Measurements from ENCODE around the gene ZFP90. TPM values are rescaled to one million over a fixed set of nuclear protein-coding genes. Genes with fewer than 3 reads are reported as not detected.

The ZFP90 gene
- total RNA-seq, 4 donors from 2014 or later = 8.2 to 36.6 (median 9.9) TPM

DNA sequence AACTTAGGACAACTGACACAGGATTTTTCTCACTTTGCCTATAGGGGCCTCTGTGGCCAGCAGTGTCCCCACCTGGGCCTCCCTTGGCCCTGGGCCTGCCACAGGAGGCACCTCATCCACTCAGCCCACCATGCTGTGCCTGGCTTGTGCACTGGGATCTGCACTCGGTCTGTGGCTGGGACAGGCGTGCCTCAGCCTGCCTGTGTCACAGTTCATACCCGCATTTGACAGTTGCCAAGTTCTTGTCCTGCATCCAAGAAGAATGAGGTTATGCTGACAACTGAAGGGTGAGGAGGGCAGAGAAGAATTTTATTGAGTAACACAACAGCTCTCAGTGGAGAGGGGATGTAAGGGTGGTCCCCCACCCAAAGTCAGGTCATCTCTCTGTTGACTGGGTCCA is 36.0 kb downstream of the ZFP90 start:
- H3K9me3 ChIP-seq = peaks cover 0 to 29% (median 20%) of the 10 kb centered on the region in 3 donors
- no peak for DNase-seq
- no peak for TF ChIP-seq POLR2A (IDR thresholded peaks at IDR 0.05)
- TF ChIP-seq, protein P1, sequence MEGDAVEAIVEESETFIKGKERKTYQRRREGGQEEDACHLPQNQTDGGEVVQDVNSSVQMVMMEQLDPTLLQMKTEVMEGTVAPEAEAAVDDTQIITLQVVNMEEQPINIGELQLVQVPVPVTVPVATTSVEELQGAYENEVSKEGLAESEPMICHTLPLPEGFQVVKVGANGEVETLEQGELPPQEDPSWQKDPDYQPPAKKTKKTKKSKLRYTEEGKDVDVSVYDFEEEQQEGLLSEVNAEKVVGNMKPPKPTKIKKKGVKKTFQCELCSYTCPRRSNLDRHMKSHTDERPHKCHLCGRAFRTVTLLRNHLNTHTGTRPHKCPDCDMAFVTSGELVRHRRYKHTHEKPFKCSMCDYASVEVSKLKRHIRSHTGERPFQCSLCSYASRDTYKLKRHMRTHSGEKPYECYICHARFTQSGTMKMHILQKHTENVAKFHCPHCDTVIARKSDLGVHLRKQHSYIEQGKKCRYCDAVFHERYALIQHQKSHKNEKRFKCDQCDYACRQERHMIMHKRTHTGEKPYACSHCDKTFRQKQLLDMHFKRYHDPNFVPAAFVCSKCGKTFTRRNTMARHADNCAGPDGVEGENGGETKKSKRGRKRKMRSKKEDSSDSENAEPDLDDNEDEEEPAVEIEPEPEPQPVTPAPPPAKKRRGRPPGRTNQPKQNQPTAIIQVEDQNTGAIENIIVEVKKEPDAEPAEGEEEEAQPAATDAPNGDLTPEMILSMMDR (IDR thresholded peaks at IDR 0.05 in 4 of 5, conservative IDR thresholded peaks at IDR 0.05 in 1 of 5) = no peak
- no peak overlapping the region for H3K27ac ChIP-seq
- no peaks in the 10 kb centered on the region for H3K4me1 ChIP-seq
- no peak for ATAC-seq
- H3K36me3 ChIP-seq = peaks cover 0 to 17% of the 10 kb centered on the region in 2 donors
- intact Hi-C loops (cut with DNase I; ENCODE audit: low total_unique reads) (no loop called here), in situ Hi-C loops (cut with MboI; ENCODE audit: low sequenced_read_pairs in 4 of 4) (no loop called here)
- H3K4me3 ChIP-seq = peak overlapping the region in 1 of 4 donors; percentile 21
- H3K27me3 ChIP-seq = no peaks in the 10 kb centered on the region

DNA sequence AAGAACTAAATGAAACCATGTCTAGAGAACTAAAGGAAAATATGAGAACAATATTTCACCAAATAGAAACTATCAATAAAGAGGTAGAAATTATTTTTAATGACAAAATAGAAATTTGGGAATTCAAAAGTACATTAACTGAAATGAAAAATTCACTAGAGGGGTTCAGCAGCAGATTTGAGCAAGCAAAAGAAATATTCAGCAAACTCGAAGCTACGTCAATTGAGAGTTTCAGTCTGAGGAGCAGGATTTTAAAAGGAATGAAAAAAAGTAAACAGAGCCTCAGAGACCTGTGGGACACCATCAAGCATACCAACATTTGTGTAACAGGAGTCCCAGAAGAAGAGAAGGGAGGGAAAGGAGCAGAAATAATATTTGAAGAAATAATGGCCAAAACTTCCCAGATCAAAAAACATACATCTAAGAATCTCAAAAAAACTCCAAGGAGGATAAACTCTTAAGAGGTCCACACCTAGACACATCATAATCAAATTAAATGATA is 38.3 kb downstream of the ZFP90 start:
- no peak for ATAC-seq

DNA sequence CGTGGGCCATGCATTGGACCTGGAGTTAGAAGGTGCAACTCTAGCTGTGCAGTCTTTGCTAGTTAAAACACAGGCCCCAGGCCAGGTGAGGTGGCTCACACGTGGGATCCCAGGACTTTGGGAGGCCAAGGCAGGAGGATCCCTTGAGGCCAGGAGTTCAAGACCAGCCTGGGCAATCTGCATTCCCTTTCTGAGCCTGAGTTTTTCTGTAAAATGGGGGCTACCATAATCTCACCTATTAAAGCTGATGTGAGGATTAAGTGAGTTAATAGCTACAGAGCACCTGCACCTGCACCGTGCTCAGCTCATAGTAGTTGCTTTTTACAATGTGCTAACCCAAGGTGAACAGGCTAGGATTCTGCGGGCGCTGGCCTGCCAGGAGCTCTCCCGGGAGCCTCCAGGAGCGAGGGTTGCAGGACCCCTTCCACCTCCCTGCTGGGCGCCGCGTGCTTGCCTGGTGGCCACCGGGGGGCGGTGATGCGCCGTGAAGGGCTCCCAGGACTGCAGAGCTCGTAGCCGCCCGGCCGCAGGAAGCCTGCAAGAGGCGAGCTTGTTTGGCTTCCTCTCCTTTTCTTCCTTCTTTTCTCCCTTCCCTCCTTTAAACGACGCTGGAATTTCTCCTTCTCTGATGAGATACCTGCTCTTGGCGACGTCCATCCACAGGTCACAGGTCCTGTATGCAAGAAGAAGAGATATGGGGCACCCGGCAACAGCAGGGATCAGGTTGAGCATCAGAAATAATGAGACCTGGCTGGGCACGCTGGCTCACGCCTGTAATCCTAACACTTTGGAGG is 51.3 kb downstream of the ZFP90 start:
- Histone ChIP-seq H3K9me3 (no peaks in the 10 kb centered on the region), H3K27me3 (no peaks in the 10 kb centered on the region), H3K4me1 (no peaks in the 10 kb centered on the region), H3K36me3 (peaks cover 0 to 8% of the 10 kb centered on the region in 2 donors), H3K27ac (no peak overlapping the region), H3K4me3 (no peak overlapping the region)
- DNase-seq (no peak), ATAC-seq (no peak)
- in situ Hi-C loops (cut with MboI; ENCODE audit: low sequenced_read_pairs in 4 of 4) = no loop called here
- intact Hi-C loops (cut with DNase I; ENCODE audit: low total_unique reads) = no loop called here
- TF ChIP-seq, protein P1 (IDR thresholded peaks at IDR 0.05 in 4 of 5, conservative IDR thresholded peaks at IDR 0.05 in 1 of 5) = no peak
- TF ChIP-seq POLR2A (IDR thresholded peaks at IDR 0.05) = no peak

More for the DNA sequence above, 38.3 kb downstream of the ZFP90 start:
- Histone ChIP-seq H3K27ac (no peak overlapping the region), H3K4me3 (no peak overlapping the region), H3K27me3 (no peaks in the 10 kb centered on the region), H3K4me1 (no peaks in the 10 kb centered on the region), H3K9me3 (peaks cover 0 to 18% (median 15%) of the 10 kb centered on the region in 3 donors), H3K36me3 (peaks cover 0 to 16% of the 10 kb centered on the region in 2 donors)
- intact Hi-C loops (cut with DNase I; ENCODE audit: low total_unique reads) = no loop called here
- in situ Hi-C loops (cut with MboI; ENCODE audit: low sequenced_read_pairs in 4 of 4) = no loop called here
- TF ChIP-seq, protein P1 (IDR thresholded peaks at IDR 0.05 in 4 of 5, conservative IDR thresholded peaks at IDR 0.05 in 1 of 5) = no peak
- TF ChIP-seq POLR2A (IDR thresholded peaks at IDR 0.05) = no peak
- DNase-seq = no peak

DNA sequence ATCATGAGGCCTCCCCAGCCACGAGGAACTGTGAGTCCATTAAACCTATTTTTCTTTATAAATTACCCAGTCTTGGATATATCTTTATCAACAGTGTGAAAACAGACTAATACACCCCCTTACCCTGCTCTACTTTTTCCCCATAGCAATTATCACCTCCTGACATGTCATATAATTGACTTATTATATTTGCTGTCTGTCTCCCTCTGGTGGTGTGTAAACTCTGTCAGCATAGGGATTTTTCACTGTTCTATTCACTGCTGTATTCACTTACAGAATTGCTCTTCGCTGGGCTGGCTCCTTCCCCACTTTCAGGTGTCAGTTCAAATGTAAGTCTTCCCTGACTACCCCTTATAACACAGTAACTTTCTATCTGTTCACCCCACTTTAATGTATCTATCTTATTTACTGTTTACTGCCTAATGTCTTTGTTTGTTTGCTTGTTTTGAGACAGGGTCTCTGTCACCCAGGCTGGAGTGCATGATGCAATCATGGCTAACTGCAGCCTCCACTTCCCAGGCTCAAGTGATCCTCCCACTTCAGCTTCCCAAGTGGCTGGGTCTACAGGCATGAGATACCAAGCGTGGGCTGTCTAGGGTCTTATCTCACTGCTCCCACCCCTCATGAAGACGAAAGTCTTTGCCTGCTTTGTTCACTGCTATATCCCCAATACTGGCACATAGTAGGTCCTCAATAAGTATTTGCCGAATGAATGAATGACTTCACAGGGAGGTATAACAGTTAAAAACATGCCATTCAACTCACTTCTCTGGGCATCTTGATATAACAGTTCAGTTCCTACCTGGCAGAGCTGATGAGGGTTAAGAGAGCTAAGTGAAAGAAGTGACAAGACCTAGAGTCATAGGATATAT is 53.6 kb downstream of the ZFP90 start:
- TF ChIP-seq, protein P1 (IDR thresholded peaks at IDR 0.05 in 4 of 5, conservative IDR thresholded peaks at IDR 0.05 in 1 of 5) = no peak
- no peak for TF ChIP-seq POLR2A (IDR thresholded peaks at IDR 0.05)
- ATAC-seq = no peak
- Histone ChIP-seq H3K9me3 (no peaks in the 10 kb centered on the region), H3K36me3 (peaks cover 0 to 8% of the 10 kb centered on the region in 2 donors), H3K4me1 (no peaks in the 10 kb centered on the region), H3K4me3 (no peak overlapping the region), H3K27me3 (no peaks in the 10 kb centered on the region), H3K27ac (no peak overlapping the region)
- DNase-seq = no peak
- intact Hi-C loops (cut with DNase I; ENCODE audit: low total_unique reads) = no loop called here
- in situ Hi-C loops (cut with MboI; ENCODE audit: low sequenced_read_pairs in 4 of 4) = no loop called here

All from gastrocnemius medialis (tissue), 4 donors.